Effector memory CD8-positive, alpha-beta T cell (primary cell): ENCODE results near the gene AK6.
"Not testable (repeated sequence)": the region's sequence is repeated elsewhere in the genome, so short reads cannot be mapped to it uniquely, and the experiment has no call there.

Source experiments
- ATAC-seq: fragments of 150-1000 bp; cut with Tn5 transposase; replicated peaks from 2 replicates; pipeline ENCODE4 v1.10.0; 2021; ENCODE audit warnings: mild to moderate bottlenecking, moderate library complexity
- DNase-seq, 3 experiments: peaks; one replicate each; pipeline ENCODE4 v3.0.0; 2021
- H3K27ac Mint-ChIP-seq, 2 donors: one replicate each; pipeline ENCODE4 v1.8.0; 2022; ENCODE audit warnings: mild to moderate bottlenecking in 2 of 2, mixed read lengths in 2 of 2, moderate library complexity in 2 of 2
- H3K27me3 Mint-ChIP-seq, 2 donors: one replicate each; pipeline ENCODE4 v1.8.0; 2022; ENCODE audit warnings: mixed read lengths in 2 of 2
- H3K36me3 Mint-ChIP-seq: one replicate; pipeline ENCODE4 v1.8.0; 2022; ENCODE audit warnings: mild to moderate bottlenecking, moderate library complexity, mixed read lengths; ENCODE audit not compliant: insufficient read depth
- H3K4me1 Mint-ChIP-seq, 2 donors: one replicate each; pipeline ENCODE4 v1.8.0; 2022; ENCODE audit warnings: low read depth in 2 of 2, mixed read lengths in 2 of 2
- H3K4me3 Mint-ChIP-seq, 2 donors: one replicate each; pipeline ENCODE4 v1.8.0; 2022; ENCODE audit warnings: mild to moderate bottlenecking in 2 of 2, mixed read lengths in 2 of 2, moderate library complexity in 2 of 2
- H3K9me3 Mint-ChIP-seq, 2 donors: one replicate each; pipeline ENCODE4 v1.8.0; 2022; ENCODE audit warnings: mixed read lengths in 2 of 2

Gene AK6

GRCh38 chr5:69367697-69368279 is 1.5 kb downstream of the AK6 start:
- H3K27ac Mint-ChIP-seq, result peak overlapping the region; percentile 99
- H3K9me3 Mint-ChIP-seq, result no peaks in the 10 kb centered on the region
- peak overlapping the region; percentile 86 to 87 for H3K4me3 Mint-ChIP-seq
- H3K36me3 Mint-ChIP-seq, result peaks cover 59% of the 10 kb centered on the region
- ATAC-seq, result no peak
- H3K27me3 Mint-ChIP-seq, result no peaks in the 10 kb centered on the region
- peaks cover 18 to 39% of the 10 kb centered on the region in 2 donors for H3K4me1 Mint-ChIP-seq
- DNase-seq, result no peak

- no peaks in the 10 kb centered on the region for H3K9me3 Mint-ChIP-seq
- peak overlapping the region in 1 of 2 donors; percentile 41 for H3K27ac Mint-ChIP-seq
- peaks cover 70% of the 10 kb centered on the region for H3K36me3 Mint-ChIP-seq
- H3K4me1 Mint-ChIP-seq, result peaks cover 17 to 41% of the 10 kb centered on the region in 2 donors
- ATAC-seq (no peak), DNase-seq (no peak)
- no peaks in the 10 kb centered on the region for H3K27me3 Mint-ChIP-seq
- no peak overlapping the region for H3K4me3 Mint-ChIP-seq
Measured at GRCh38 chr5:69364850-69365249, 4.5 kb downstream of the AK6 start.

- Mint-ChIP-seq H3K9me3 (no peaks in the 10 kb centered on the region), H3K36me3 (peaks cover 66% of the 10 kb centered on the region), H3K27me3 (no peaks in the 10 kb centered on the region), H3K4me3 (no peak overlapping the region), H3K27ac (peak overlapping the region in 1 of 2 donors; percentile 41), H3K4me1 (peaks cover 17 to 43% of the 10 kb centered on the region in 2 donors)
- DNase-seq (no peak), ATAC-seq (peak; percentile 11)
Measured at GRCh38 chr5:69364414-69364813, 4.9 kb downstream of the AK6 start.

GRCh38 chr5:69360442-69360841 is 8.9 kb downstream of the AK6 start:
- peak overlapping the region in 1 of 2 donors; percentile 47 for H3K27ac Mint-ChIP-seq
- H3K36me3 Mint-ChIP-seq, result peaks cover 45% of the 10 kb centered on the region
- DNase-seq, result no peak
- no peaks in the 10 kb centered on the region for H3K27me3 Mint-ChIP-seq
- ATAC-seq, result no peak
- no peaks in the 10 kb centered on the region for H3K9me3 Mint-ChIP-seq
- peaks cover 13 to 35% of the 10 kb centered on the region in 2 donors for H3K4me1 Mint-ChIP-seq
- H3K4me3 Mint-ChIP-seq, result no peak overlapping the region

- DNase-seq, result no peak
- no peaks in the 10 kb centered on the region for H3K9me3 Mint-ChIP-seq
- no peak for ATAC-seq
- H3K27me3 Mint-ChIP-seq, result no peaks in the 10 kb centered on the region
- peak overlapping the region in 1 of 2 donors; percentile 47 for H3K27ac Mint-ChIP-seq
- H3K4me1 Mint-ChIP-seq, result peaks cover 7 to 31% of the 10 kb centered on the region in 2 donors
- H3K36me3 Mint-ChIP-seq, result peaks cover 45% of the 10 kb centered on the region
- H3K4me3 Mint-ChIP-seq, result no peak overlapping the region
Measured at GRCh38 chr5:69359699-69360098, 9.6 kb downstream of the AK6 start.

GRCh38 chr5:69350664-69351063 is 18.7 kb downstream of the AK6 start:
- no peaks in the 10 kb centered on the region for H3K9me3 Mint-ChIP-seq
- peaks cover 0 to 7% of the 10 kb centered on the region in 2 donors for H3K4me1 Mint-ChIP-seq
- no peak overlapping the region for H3K27ac Mint-ChIP-seq
- ATAC-seq, result no peak
- no peak for DNase-seq
- no peak overlapping the region for H3K4me3 Mint-ChIP-seq
- peaks cover 24% of the 10 kb centered on the region for H3K36me3 Mint-ChIP-seq
- no peaks in the 10 kb centered on the region for H3K27me3 Mint-ChIP-seq

- no peaks in the 10 kb centered on the region for H3K9me3 Mint-ChIP-seq
- no peak for DNase-seq
- no peak for ATAC-seq
- H3K36me3 Mint-ChIP-seq, result no peaks in the 10 kb centered on the region
- H3K27ac Mint-ChIP-seq, result no peak overlapping the region
- no peak overlapping the region for H3K4me3 Mint-ChIP-seq
- no peaks in the 10 kb centered on the region for H3K4me1 Mint-ChIP-seq
- no peaks in the 10 kb centered on the region for H3K27me3 Mint-ChIP-seq
Measured at GRCh38 chr5:69343083-69343482, 26.2 kb downstream of the AK6 start.

- Mint-ChIP-seq H3K9me3 (no peaks in the 10 kb centered on the region), H3K27me3 (no peaks in the 10 kb centered on the region), H3K27ac (no peak overlapping the region), H3K4me3 (no peak overlapping the region), H3K36me3 (no peaks in the 10 kb centered on the region), H3K4me1 (no peaks in the 10 kb centered on the region)
- no peak for ATAC-seq
- DNase-seq, result no peak
Measured at GRCh38 chr5:69341520-69342161, 27.7 kb downstream of the AK6 start.

- no peak for ATAC-seq
- peaks cover 0 to 3% of the 10 kb centered on the region in 2 donors for H3K9me3 Mint-ChIP-seq
- H3K4me1 Mint-ChIP-seq, result peaks cover 6 to 11% of the 10 kb centered on the region in 2 donors
- H3K4me3 Mint-ChIP-seq, result no peak overlapping the region
- peaks cover 16% of the 10 kb centered on the region for H3K36me3 Mint-ChIP-seq
- H3K27ac Mint-ChIP-seq, result peak overlapping the region in 1 of 2 donors; percentile 24
- no peak for DNase-seq
- no peaks in the 10 kb centered on the region for H3K27me3 Mint-ChIP-seq
Measured at GRCh38 chr5:69335341-69335935, 33.9 kb downstream of the AK6 start.

GRCh38 chr5:69334793-69335268 is 34.5 kb downstream of the AK6 start:
- Mint-ChIP-seq H3K9me3 (peaks cover 0 to 3% of the 10 kb centered on the region in 2 donors), H3K4me1 (peaks cover 6 to 11% of the 10 kb centered on the region in 2 donors), H3K36me3 (peaks cover 16% of the 10 kb centered on the region), H3K27ac (peak overlapping the region; percentile 47 to 53), H3K27me3 (no peaks in the 10 kb centered on the region), H3K4me3 (peak overlapping the region; percentile 7 to 41)
- DNase-seq (peak; percentile 61 to 63 (median 62)), ATAC-seq (peak; percentile 64)

GRCh38 chr5:69333668-69334315 is 35.5 kb downstream of the AK6 start:
- not testable (repeated sequence) for ATAC-seq, H3K9me3 Mint-ChIP-seq, DNase-seq, H3K27me3 Mint-ChIP-seq
- Mint-ChIP-seq H3K4me1 (peaks cover 6 to 11% of the 10 kb centered on the region in 2 donors), H3K4me3 (peak overlapping the region in 1 of 2 donors; percentile 85), H3K36me3 (peaks cover 16% of the 10 kb centered on the region), H3K27ac (peak overlapping the region in 1 of 2 donors; percentile 99)

GRCh38 chr5:69331528-69332445 is 37.5 kb downstream of the AK6 start:
- DNase-seq, result no peak
- ATAC-seq, result no peak
- H3K36me3 Mint-ChIP-seq, result peaks cover 16% of the 10 kb centered on the region
- H3K9me3 Mint-ChIP-seq, result peaks cover 0 to 3% of the 10 kb centered on the region in 2 donors
- no peaks in the 10 kb centered on the region for H3K27me3 Mint-ChIP-seq
- H3K27ac Mint-ChIP-seq, result peak overlapping the region; percentile 90 to 99
- peak overlapping the region; percentile 85 to 98 for H3K4me3 Mint-ChIP-seq
- H3K4me1 Mint-ChIP-seq, result peaks cover 6 to 11% of the 10 kb centered on the region in 2 donors
